CD4-positive, alpha-beta memory T cell (primary cell): ENCODE measurements around the gene ADGRG6. TPM values are rescaled to one million over a fixed set of nuclear protein-coding genes. Genes with fewer than 3 reads are reported as not detected.

Experiments
- CTCF ChIA-PET: fragments of 350-600 bp; sonication (Branson Sonifier 250); formaldehyde crosslinking; loops from one replicate; lab custom pipeline; 2021; ENCODE audit warnings: inconsistent platforms; ENCODE audit not compliant: partially characterized antibody; lab: Charles Lee
- POLR2A ChIA-PET: fragments of 350-600 bp; sonication (Branson Sonifier 250); formaldehyde crosslinking; loops from one replicate; lab custom pipeline; 2021; ENCODE audit not compliant: partially characterized antibody; lab: Charles Lee
- DNase-seq, 5 donors: peaks; one replicate each; pipeline versions ENCODE4 v3.0.0 to v3.0.0-alpha.2; 2020 to 2022; ENCODE audit warnings: mixed read lengths in 1 of 5
- H3K27ac ChIP-seq: one replicate; pipeline ENCODE4 v1.7.0; 2013; ENCODE audit warnings: low read depth, low read length
- H3K27me3 ChIP-seq: 2 replicates; pipeline ENCODE4 v1.7.0; 2013; ENCODE audit warnings: mild to moderate bottlenecking, low read length, moderate library complexity; ENCODE audit not compliant: insufficient read depth
- H3K36me3 ChIP-seq: 2 replicates; pipeline ENCODE4 v1.7.0; 2013; ENCODE audit warnings: mild to moderate bottlenecking, low read length, moderate library complexity; ENCODE audit not compliant: insufficient read depth
- H3K4me1 ChIP-seq: 2 replicates; pipeline ENCODE4 v1.7.0; 2013; ENCODE audit warnings: mild to moderate bottlenecking, low read length, moderate library complexity; ENCODE audit not compliant: insufficient read depth
- H3K4me3 ChIP-seq, 2 donors: one replicate each; pipeline ENCODE4 v1.7.0; 2013; ENCODE audit warnings: low read length in 2 of 2, mild to moderate bottlenecking in 1 of 2
- H3K9me3 ChIP-seq, 2 donors: one replicate each; pipeline ENCODE4 v1.7.0; 2013; ENCODE audit warnings: low read length in 2 of 2, control low read depth in 1 of 2; ENCODE audit not compliant: control insufficient read depth in 1 of 2
- H3K27ac Mint-ChIP-seq, 7 donors: one replicate each; pipeline ENCODE4 v1.8.0; 2020 to 2021; ENCODE audit warnings: mixed read lengths in 7 of 7, mild to moderate bottlenecking in 6 of 7, inconsistent platforms in 3 of 7, moderate library complexity in 3 of 7
- H3K27me3 Mint-ChIP-seq, 2 donors: one replicate each; pipeline ENCODE4 v1.8.0; 2020 to 2021; ENCODE audit warnings: mixed read lengths in 2 of 2
- H3K36me3 Mint-ChIP-seq, 2 donors: one replicate each; pipeline ENCODE4 v1.8.0; 2020 to 2021; ENCODE audit warnings: mixed read lengths in 2 of 2, inconsistent platforms in 1 of 2, mild to moderate bottlenecking in 1 of 2
- H3K4me1 Mint-ChIP-seq, 4 donors: one replicate each; pipeline ENCODE4 v1.8.0; 2020 to 2021; ENCODE audit warnings: mixed read lengths in 4 of 4, mild to moderate bottlenecking in 1 of 4
- H3K4me3 Mint-ChIP-seq, 8 donors: one replicate each; pipeline ENCODE4 v1.8.0; 2020 to 2021; ENCODE audit warnings: mixed read lengths in 8 of 8, mild to moderate bottlenecking in 7 of 8, moderate library complexity in 6 of 8, inconsistent platforms in 3 of 8
- H3K9me3 Mint-ChIP-seq, 8 donors: one replicate each; pipeline ENCODE4 v1.8.0; 2020 to 2021; ENCODE audit warnings: mixed read lengths in 8 of 8, mild to moderate bottlenecking in 5 of 8, inconsistent platforms in 3 of 8, moderate library complexity in 1 of 8
- intact Hi-C: fragments of 100-400 bp; cut with micrococcal nuclease; formaldehyde crosslinking; loops from one replicate; pipeline ENCODE4 v1.15.1; 2023
- polyA plus RNA-seq, 2 donors: library from polyadenylated mRNA; unstranded; fragments of 300-500 nt; fragmentation: Illumina TruSeq; gene quantifications; one replicate each; pipeline ENCODE4 v1.2.3, GENCODE V29; 2021
- total RNA-seq, 2 experiments: library from RNA; stranded (reverse); gene quantifications; one replicate each; pipeline ENCODE4 v1.2.3, GENCODE V29; 2021

Gene ADGRG6
- total and polyA plus RNA-seq, 4 experiments from 2014 or later = 0.22 to 0.47 TPM; not detected in 2

GRCh38 chr6:142361779-142362750 lies 60.3 kb downstream of the ADGRG6 start:
- Histone ChIP-seq H3K4me3 (no peak overlapping the region), H3K36me3 (no peaks in the 10 kb centered on the region), H3K4me1 (no peaks in the 10 kb centered on the region), H3K27ac (no peak overlapping the region), H3K9me3 (no peaks in the 10 kb centered on the region), H3K27me3 (no peaks in the 10 kb centered on the region)
- H3K4me1 Mint-ChIP-seq = peaks cover 0 to under 1% (median 0%) of the 10 kb centered on the region in 4 donors
- intact Hi-C loops = no loop called here
- no peaks in the 10 kb centered on the region for H3K36me3 Mint-ChIP-seq
- no peak for DNase-seq
- H3K4me3 Mint-ChIP-seq = no peak overlapping the region
- CTCF ChIA-PET = no interaction called here
- POLR2A ChIA-PET = no interaction called here
- no peaks in the 10 kb centered on the region for H3K9me3 Mint-ChIP-seq
- H3K27ac Mint-ChIP-seq = no peak overlapping the region
- peaks cover 8 to 18% of the 10 kb centered on the region in 2 donors for H3K27me3 Mint-ChIP-seq

DNA sequence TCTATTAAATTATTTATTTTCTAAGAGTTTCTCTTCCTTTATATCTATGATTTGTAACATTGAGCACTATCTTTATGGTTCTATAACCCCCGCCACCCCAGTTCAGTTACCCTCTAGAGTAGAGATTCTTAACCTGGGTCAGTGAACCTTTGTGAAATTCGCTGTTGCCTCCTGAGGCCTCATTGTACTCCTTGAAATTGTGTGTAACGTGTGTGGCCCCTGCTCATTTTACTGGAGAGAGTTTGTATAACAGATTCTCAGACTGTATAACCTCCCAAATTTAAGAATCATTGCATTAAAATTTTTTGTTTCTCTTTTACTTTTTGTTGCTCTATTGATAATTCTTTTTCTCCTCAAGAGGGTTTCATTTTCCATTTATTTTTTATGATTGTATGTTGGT lies 65.3 kb downstream of the ADGRG6 start:
- Mint-ChIP-seq H3K9me3 (no peaks in the 10 kb centered on the region), H3K27me3 (peaks cover 1 to 14% of the 10 kb centered on the region in 2 donors), H3K4me3 (no peak overlapping the region), H3K4me1 (no peaks in the 10 kb centered on the region), H3K36me3 (no peaks in the 10 kb centered on the region), H3K27ac (no peak overlapping the region)
- no peak overlapping the region for H3K4me3 ChIP-seq
- H3K4me1 ChIP-seq = no peaks in the 10 kb centered on the region
- intact Hi-C loops = no loop called here
- no peaks in the 10 kb centered on the region for H3K27me3 ChIP-seq
- no peaks in the 10 kb centered on the region for H3K36me3 ChIP-seq
- no peak for DNase-seq
- H3K27ac ChIP-seq = no peak overlapping the region
- H3K9me3 ChIP-seq = no peaks in the 10 kb centered on the region
- CTCF ChIA-PET = no interaction called here
- POLR2A ChIA-PET = no interaction called here

DNA sequence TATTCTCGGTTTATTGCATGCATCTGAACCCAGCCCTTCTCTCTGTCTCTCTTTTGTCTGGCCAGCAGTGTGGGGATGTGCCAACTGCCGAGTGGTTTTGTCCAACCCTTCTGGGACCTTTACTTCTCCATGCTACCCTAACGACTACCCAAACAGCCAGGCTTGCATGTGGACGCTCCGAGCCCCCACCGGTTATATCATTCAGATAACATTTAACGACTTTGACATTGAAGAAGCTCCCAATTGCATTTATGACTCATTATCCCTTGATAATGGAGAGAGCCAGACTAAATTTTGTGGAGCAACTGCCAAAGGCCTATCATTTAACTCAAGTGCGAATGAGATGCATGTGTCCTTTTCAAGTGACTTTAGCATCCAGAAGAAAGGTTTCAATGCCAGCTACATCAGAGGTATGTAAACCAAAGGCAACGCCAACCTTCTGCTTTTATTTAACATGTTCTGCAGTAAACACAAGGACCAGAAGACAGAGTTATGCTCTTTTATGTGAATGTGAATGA lies 65.8 kb downstream of the ADGRG6 start:
- Histone ChIP-seq H3K36me3 (no peaks in the 10 kb centered on the region), H3K4me3 (no peak overlapping the region), H3K4me1 (no peaks in the 10 kb centered on the region), H3K27me3 (no peaks in the 10 kb centered on the region), H3K27ac (no peak overlapping the region), H3K9me3 (no peaks in the 10 kb centered on the region)
- Mint-ChIP-seq H3K27me3 (peaks cover 1 to 11% of the 10 kb centered on the region in 2 donors), H3K27ac (no peak overlapping the region), H3K4me3 (no peak overlapping the region), H3K36me3 (no peaks in the 10 kb centered on the region), H3K9me3 (no peaks in the 10 kb centered on the region), H3K4me1 (no peaks in the 10 kb centered on the region)
- DNase-seq = no peak
- CTCF ChIA-PET = no interaction called here
- POLR2A ChIA-PET = no interaction called here
- intact Hi-C loops = no loop called here

DNA sequence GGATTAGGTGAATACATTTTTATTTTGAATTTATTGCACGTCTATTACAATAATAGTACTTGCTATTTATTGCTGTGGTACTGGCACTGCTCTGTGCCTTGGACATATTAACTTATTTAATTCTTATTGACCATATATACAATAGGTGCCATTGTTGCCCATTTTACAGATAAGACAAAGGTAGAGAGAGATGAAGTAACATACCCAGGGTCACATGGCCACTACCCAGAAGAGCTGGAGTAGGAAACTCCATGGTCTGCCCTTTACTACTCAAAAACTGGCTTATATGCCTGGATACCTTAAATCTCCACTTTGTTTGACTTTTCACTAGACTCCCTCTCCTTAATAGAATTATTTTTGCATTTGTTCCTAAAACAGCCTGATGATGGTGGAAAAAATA lies 67.5 kb downstream of the ADGRG6 start:
- no peak overlapping the region for H3K27ac Mint-ChIP-seq
- H3K36me3 ChIP-seq = no peaks in the 10 kb centered on the region
- no peak overlapping the region for H3K4me3 Mint-ChIP-seq
- H3K9me3 ChIP-seq = no peaks in the 10 kb centered on the region
- intact Hi-C loops = no loop called here
- H3K27ac ChIP-seq = no peak overlapping the region
- H3K4me1 ChIP-seq = no peaks in the 10 kb centered on the region
- peaks cover 1 to 11% of the 10 kb centered on the region in 2 donors for H3K27me3 Mint-ChIP-seq
- POLR2A ChIA-PET = no interaction called here
- H3K4me1 Mint-ChIP-seq = no peaks in the 10 kb centered on the region
- H3K4me3 ChIP-seq = no peak overlapping the region
- no peak for DNase-seq
- no peaks in the 10 kb centered on the region for H3K36me3 Mint-ChIP-seq
- CTCF ChIA-PET = no interaction called here
- no peaks in the 10 kb centered on the region for H3K27me3 ChIP-seq
- H3K9me3 Mint-ChIP-seq = no peaks in the 10 kb centered on the region

DNA sequence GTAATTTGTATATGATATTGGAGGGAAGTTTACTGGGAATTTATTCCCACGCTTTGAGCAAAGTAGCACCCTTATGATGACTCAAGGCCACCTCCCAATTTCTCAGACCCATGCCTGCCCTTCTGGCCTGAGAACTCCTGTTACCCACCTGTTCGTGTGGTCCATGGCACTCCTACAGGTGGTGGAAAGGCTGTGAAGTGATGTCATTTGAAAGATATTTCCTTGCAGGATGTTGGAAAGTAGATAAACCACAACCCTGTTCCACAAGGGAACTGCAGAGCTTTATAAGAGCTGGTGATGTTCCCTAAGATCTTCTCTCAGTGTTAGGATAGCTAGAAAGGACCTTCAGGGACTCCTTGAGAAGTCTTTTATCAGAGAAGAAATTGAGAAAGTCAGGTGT lies 70.5 kb downstream of the ADGRG6 start:
- no peaks in the 10 kb centered on the region for H3K36me3 Mint-ChIP-seq
- Histone ChIP-seq H3K27me3 (no peaks in the 10 kb centered on the region), H3K36me3 (no peaks in the 10 kb centered on the region), H3K4me1 (no peaks in the 10 kb centered on the region), H3K27ac (no peak overlapping the region), H3K4me3 (no peak overlapping the region), H3K9me3 (no peaks in the 10 kb centered on the region)
- DNase-seq = no peak
- ChIA-PET POLR2A (no interaction called here), CTCF (interaction anchor here (2.5 kb wide), 1 partner anchor 15 kb away, joined by 9 read pairs; no protein-coding TSS in a partner anchor)
- H3K9me3 Mint-ChIP-seq = no peaks in the 10 kb centered on the region
- H3K27ac Mint-ChIP-seq = no peak overlapping the region
- no peaks in the 10 kb centered on the region for H3K4me1 Mint-ChIP-seq
- no peak overlapping the region for H3K4me3 Mint-ChIP-seq
- intact Hi-C loops = no loop called here
- H3K27me3 Mint-ChIP-seq = peaks cover 3% of the 10 kb centered on the region in 2 donors

GRCh38 chr6:142373268-142374090 lies 71.7 kb downstream of the ADGRG6 start:
- ChIA-PET CTCF (interaction anchor here (2.5 kb wide), 1 partner anchor 14 kb away, joined by 9 read pairs; no protein-coding TSS in a partner anchor), POLR2A (no interaction called here)
- Histone ChIP-seq H3K9me3 (no peaks in the 10 kb centered on the region), H3K4me1 (no peaks in the 10 kb centered on the region), H3K36me3 (no peaks in the 10 kb centered on the region), H3K4me3 (no peak overlapping the region), H3K27ac (no peak overlapping the region), H3K27me3 (no peaks in the 10 kb centered on the region)
- Mint-ChIP-seq H3K36me3 (no peaks in the 10 kb centered on the region), H3K27me3 (peaks cover 3 to 4% of the 10 kb centered on the region in 2 donors), H3K4me3 (no peak overlapping the region), H3K9me3 (no peaks in the 10 kb centered on the region), H3K4me1 (no peaks in the 10 kb centered on the region), H3K27ac (no peak overlapping the region)
- intact Hi-C loops = no loop called here
- DNase-seq = no peak
